HUES48 (cell line): ENCODE measurements around the gene ALDH1L1.

ENCODE experiments used
- H3K27ac ChIP-seq: one replicate; pipeline ENCODE4 v1.7.0; 2013; ENCODE audit warnings: low read depth, low read length, inconsistent platforms
- H3K27me3 ChIP-seq: 2 replicates; pipeline ENCODE4 v1.6.1; 2013; ENCODE audit warnings: mild to moderate bottlenecking, low read length; ENCODE audit not compliant: control insufficient read depth, insufficient read depth
- H3K36me3 ChIP-seq: 2 replicates; pipeline ENCODE4 v1.6.1; 2013; ENCODE audit warnings: low read length; ENCODE audit not compliant: control insufficient read depth, insufficient read depth
- H3K4me1 ChIP-seq: 2 replicates; pipeline ENCODE4 v1.6.1; 2013; ENCODE audit warnings: mild to moderate bottlenecking, low read length; ENCODE audit not compliant: control insufficient read depth, insufficient read depth
- H3K4me3 ChIP-seq: 2 replicates; pipeline ENCODE4 v1.5.1; 2013; ENCODE audit warnings: mild to moderate bottlenecking, low read depth, low read length
- H3K9ac ChIP-seq: 2 replicates; pipeline ENCODE4 v1.6.1; 2013; ENCODE audit warnings: mild to moderate bottlenecking, low read depth, low read length, moderate library complexity
- H3K9me3 ChIP-seq: 2 replicates; pipeline ENCODE4 v1.6.1; 2013; ENCODE audit warnings: low read length; ENCODE audit not compliant: control insufficient read depth, insufficient read depth

ALDH1L1 gene

DNA sequence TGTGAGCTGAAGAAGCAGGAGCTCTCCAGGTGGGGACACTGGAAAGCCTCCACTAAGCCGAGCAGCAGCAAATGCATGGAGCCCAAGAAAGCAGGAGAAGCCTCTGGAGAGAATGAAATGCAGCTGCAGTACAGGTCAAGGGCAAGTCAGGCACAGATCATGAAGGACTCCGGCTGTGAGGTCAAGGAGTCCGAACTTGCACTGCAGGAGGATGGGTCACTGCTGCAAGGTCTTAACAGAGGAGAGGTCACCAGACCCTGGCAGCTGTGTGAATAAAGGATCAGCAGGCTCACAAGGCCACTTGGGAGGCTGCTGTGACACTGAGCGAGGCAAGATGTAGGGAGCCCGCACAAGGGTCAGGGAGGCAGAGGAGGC lies 71.7 kb downstream of the ALDH1L1 start:
- Histone ChIP-seq H3K9ac (no peak overlapping the region), H3K4me3 (no peak overlapping the region), H3K27ac (no peak overlapping the region), H3K9me3 (no peaks in the 10 kb centered on the region), H3K36me3 (no peaks in the 10 kb centered on the region), H3K4me1 (no peaks in the 10 kb centered on the region), H3K27me3 (no peaks in the 10 kb centered on the region)

DNA sequence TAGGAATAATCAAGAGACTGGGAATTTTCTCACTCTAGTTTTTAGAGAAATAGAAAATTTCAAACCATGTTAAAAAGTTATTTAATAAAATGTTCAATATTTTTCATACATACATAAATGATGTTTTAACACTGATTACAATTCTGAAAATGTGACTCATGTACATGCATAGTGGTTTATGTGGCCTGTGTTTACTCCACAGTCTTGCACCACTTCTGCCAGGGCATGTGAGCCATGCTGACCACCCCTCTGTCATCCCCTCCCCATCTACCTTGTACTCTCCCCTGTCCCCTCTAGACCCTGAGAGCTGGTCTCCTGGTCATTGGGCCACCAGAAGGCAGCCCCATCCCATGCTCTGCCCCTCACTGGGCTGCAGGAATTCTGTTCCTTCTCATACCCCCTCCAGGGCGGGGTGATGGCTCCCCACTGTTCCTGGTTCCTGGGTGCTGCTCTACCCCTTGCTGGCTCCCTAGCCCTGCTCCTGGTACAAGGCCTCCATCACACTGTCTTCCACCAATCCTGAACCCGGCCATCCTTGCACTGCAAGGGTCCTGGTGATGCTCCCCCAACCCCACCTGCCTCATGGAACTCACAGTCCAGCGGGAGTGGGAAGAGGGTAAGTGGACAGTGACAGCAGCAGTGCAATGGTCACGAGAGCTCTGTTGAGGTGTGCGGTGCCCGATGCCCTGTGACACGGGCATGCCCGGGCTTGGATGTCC lies 72.3 kb downstream of the ALDH1L1 start:
- no peaks in the 10 kb centered on the region for H3K36me3 ChIP-seq
- H3K9me3 ChIP-seq, result no peaks in the 10 kb centered on the region
- no peak overlapping the region for H3K9ac ChIP-seq
- no peaks in the 10 kb centered on the region for H3K4me1 ChIP-seq
- H3K27ac ChIP-seq, result no peak overlapping the region
- H3K27me3 ChIP-seq, result no peaks in the 10 kb centered on the region
- H3K4me3 ChIP-seq, result no peak overlapping the region

DNA sequence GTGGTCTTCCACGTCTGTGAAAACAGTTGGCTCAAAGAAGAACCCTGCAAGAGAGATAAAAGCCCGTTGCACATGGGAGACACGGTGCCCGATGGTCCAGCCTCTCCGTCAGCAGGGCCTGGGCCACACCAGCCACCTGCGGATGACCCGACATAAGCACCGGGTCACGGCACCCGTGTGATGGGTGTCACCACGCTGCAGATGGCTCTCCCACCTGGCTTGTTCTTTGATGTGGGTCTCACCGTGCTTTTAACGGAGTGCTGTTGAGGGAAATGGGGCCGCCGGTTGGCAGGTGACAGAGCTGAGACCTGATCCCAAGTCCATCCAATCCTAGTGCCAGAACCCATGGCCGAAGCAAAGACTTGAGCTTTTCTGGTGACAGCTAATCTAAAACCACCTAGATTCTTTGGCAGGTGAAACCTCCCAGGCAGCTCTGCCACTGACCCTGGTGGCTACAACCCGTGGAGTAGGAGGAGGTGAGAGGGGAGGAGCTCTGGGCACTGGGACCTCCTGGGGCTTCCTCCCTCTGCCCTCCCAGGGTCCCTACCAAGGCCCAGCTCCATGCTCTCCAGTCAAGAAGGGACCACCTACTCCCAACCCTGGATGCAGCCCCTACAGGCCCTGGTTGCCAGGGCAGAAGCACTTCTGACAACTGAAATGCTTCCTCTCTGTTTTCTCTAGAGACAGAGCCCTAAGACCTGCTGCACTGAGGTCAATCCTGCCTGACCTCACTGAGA lies 73.0 kb downstream of the ALDH1L1 start:
- no peaks in the 10 kb centered on the region for H3K27me3 ChIP-seq
- no peaks in the 10 kb centered on the region for H3K4me1 ChIP-seq
- no peak overlapping the region for H3K4me3 ChIP-seq
- no peak overlapping the region for H3K27ac ChIP-seq
- no peak overlapping the region for H3K9ac ChIP-seq
- H3K9me3 ChIP-seq, result no peaks in the 10 kb centered on the region
- H3K36me3 ChIP-seq, result no peaks in the 10 kb centered on the region

DNA sequence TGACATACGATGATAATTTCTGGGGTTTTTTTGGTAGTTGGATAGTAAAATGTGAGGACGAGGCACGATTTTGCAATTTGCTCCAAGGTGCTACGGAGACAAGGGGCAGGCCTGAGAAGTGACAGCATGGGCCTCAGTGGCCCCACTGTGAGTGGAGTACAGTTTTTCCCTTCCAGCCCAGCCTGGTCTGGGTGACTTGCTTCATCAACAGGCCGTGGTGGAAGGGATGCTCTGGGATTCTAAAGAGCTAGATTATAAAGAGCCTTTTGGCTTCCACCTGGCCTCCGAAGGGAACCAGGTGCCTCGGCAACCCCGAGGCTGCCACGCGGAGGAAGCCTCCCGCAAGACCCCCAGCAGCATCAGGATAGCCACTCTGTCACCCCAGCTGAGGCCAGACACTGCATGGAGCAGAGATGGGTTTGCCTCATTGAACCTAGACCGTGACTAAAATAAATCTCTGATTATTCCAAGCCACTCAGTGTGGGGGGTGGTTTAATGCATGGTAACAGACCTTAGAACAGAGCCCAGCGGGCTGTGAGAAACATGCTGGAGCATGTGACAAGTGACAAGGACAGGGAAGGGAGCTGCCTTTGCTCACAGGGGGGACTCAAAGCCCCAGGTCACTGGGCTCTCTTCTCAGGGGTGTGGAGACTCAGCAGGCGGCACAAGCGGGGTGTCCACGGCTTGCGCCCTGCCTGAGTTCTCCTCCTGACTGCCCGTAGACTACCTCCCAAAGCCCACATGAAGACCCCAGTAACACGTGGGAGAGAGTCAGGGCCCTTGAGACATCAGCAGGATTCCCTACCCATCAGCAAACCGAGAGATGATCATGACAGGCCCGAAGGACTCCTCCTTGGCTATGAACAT lies 73.8 kb downstream of the ALDH1L1 start:
- H3K27ac ChIP-seq, result no peak overlapping the region
- no peak overlapping the region for H3K4me3 ChIP-seq
- no peaks in the 10 kb centered on the region for H3K9me3 ChIP-seq
- H3K27me3 ChIP-seq, result no peaks in the 10 kb centered on the region
- H3K9ac ChIP-seq, result no peak overlapping the region
- H3K4me1 ChIP-seq, result no peaks in the 10 kb centered on the region
- no peaks in the 10 kb centered on the region for H3K36me3 ChIP-seq

DNA sequence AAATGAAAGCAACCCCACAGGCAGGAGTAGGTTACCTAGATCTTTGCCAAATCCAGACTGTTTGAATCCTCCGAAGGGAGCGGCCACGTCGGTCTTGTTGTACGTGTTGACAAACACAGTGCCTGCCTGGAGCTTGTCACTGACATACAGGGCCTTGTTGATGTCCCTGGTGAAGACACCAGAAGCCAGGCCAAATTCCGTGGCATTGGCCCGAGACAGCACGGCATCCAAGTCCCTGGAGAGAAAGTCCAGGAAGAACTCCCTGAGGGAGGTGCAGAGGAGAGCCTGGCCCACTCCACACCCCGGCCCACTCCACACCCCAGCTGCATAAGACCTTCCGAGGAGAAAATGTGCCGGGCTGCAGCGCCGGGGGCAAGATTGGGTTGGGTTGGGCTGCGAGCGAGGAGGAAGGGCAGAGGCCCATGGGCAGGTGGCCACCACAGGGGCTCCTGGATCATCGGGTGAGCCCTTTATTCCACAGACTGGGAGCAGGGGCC lies 74.6 kb downstream of the ALDH1L1 start:
- H3K4me1 ChIP-seq, result no peaks in the 10 kb centered on the region
- no peaks in the 10 kb centered on the region for H3K36me3 ChIP-seq
- H3K9me3 ChIP-seq, result no peaks in the 10 kb centered on the region
- no peak overlapping the region for H3K4me3 ChIP-seq
- H3K27ac ChIP-seq, result no peak overlapping the region
- H3K27me3 ChIP-seq, result no peaks in the 10 kb centered on the region
- H3K9ac ChIP-seq, result no peak overlapping the region

DNA sequence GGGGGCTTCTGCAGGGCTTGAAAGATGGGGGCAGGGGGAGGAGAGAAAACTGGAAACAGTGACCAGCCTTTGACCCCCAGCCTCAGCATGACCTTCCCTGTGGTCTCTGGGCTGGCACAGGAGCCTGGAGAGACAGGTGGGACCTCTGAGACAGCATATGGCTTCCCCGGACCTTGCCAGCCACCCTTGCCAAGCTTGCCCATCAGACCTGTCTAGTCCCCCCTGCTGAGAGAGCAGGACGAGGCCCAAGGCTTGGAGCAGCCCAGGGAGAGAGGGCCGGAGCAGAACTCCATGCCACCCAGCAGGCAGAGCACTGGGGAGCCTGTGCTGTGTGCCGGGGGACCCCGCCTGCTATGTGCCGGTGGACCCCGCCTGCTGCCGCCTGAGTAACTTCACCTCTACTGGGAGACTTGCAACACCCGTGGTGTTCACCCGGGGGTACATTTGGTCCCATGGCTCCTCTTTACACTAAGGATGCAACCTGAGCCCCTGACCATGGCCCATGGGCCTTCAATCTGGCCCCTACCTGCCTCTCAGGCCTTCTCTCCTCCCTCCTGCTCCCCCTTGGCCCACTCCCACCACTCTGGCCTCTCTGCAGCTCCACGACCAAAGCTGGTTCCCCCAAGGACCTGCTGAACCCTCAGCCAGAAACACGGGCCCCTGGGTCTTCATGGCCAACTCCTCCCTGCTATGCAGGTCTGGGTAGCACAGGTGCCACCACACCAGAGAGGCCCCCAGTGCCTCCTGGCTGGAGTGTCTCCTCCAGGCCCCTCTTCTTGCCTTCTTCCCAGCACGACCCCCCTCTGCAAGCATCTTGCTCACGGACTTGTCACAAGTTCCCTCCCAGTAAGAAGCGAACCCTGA lies 75.4 kb downstream of the ALDH1L1 start:
- Histone ChIP-seq H3K4me3 (no peak overlapping the region), H3K9me3 (no peaks in the 10 kb centered on the region), H3K4me1 (no peaks in the 10 kb centered on the region), H3K27me3 (no peaks in the 10 kb centered on the region), H3K9ac (no peak overlapping the region), H3K27ac (no peak overlapping the region), H3K36me3 (no peaks in the 10 kb centered on the region)

DNA sequence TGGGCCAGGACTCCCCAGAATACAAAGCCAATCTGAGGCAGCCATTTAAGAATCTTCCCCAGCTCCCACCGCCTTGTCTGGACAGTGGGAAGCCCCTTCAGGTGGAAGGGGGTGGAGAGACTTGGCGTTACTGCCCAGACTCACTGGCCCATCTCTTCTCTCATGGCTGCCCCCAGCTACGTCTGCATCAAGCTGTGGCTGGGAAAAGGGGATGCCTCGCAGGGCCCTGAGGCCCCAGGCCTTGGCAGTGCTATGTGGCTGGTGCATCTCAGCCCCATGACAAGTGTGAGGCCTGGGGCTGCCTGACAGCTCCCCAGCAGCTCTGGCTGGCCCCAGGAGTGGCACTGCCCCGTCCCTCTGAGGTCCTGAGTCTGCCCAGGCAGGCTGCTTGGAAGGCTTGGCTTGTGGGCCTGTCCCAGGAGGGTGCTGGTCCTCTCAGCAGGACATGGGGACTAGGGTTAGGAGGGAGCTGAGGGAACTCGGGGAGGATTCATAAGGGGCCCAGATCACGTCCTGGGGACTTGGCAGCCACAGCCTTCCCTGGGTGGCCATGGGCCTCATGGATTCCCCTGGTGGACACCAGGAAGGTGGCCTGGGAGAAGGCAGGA lies 76.3 kb downstream of the ALDH1L1 start:
- no peaks in the 10 kb centered on the region for H3K27me3 ChIP-seq
- no peaks in the 10 kb centered on the region for H3K4me1 ChIP-seq
- no peaks in the 10 kb centered on the region for H3K36me3 ChIP-seq
- H3K9me3 ChIP-seq, result no peaks in the 10 kb centered on the region
- no peak overlapping the region for H3K4me3 ChIP-seq
- H3K9ac ChIP-seq, result no peak overlapping the region
- no peak overlapping the region for H3K27ac ChIP-seq

DNA sequence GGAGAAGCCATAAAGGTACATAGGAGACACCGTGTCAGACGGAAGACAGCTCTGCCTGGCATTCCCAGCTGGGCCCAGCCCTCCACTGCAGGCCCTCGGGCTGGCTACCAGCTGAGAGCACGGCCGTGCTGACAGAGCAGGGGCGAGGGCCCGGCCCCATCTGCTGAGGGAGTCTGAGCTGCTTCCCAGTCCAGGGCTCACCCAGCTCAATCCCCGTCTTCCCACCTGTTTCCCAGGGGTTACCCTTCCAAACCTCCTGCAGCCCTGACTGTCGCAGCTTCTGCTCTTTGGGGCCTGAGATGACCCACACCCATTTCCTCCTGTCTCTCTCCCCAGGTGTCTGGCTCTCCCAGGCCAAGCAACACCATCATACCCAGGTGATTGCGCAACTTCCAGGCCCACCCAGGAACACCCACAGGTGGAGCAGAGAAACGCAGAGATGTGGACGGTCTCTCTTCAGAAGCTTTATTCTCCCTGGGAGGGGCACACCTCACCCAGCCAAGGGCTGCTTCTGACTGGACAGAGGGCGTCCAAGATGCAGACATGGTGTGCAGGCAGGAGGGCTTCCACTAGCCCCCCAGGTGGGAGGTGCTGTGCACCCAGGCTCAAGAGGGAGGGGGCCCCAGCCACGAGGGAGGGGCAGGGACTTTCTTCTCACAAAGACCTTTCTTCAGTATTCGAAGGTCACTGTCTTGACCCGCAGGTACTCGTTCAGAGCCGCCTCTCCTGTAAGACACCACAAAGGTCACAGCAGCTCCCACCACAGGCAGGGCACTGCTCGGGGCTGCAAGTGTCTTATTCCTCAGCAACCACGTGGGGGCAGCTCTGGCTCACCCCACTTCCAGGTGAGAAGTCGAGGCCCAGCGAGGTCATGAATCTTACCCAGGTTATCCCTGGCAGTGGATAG lies 77.0 kb downstream of the ALDH1L1 start:
- no peaks in the 10 kb centered on the region for H3K4me1 ChIP-seq
- 0 out of 2 replicates have a peak, but pooled peaks cover 2% of the 10 kb centered on the region for H3K9me3 ChIP-seq
- H3K36me3 ChIP-seq, result no peaks in the 10 kb centered on the region
- no peak overlapping the region for H3K4me3 ChIP-seq
- no peak overlapping the region for H3K27ac ChIP-seq
- H3K9ac ChIP-seq, result no peak overlapping the region
- no peaks in the 10 kb centered on the region for H3K27me3 ChIP-seq

DNA sequence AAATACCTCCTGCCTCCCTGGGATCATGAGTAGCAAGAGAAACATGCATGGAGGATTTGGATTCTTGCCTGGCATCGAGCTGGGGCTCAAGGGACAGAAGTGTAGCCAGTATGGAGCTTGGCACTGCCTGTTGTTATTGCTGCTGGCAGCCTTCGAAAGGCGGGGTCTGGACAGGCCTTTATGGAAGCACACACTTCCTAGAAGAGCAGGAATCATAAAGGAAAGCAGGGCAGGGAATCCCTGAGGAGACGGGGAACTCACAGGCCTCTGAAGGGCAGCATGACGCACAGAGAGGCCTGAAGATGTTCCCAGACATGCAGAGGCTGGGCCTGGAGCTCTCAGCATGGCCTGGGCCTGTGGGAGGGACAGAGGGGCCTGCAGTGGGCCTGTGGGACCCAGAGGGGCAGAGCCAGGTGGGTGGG lies 77.8 kb downstream of the ALDH1L1 start:
- no peaks in the 10 kb centered on the region for H3K27me3 ChIP-seq
- no peaks in the 10 kb centered on the region for H3K36me3 ChIP-seq
- peaks cover 8% of the 10 kb centered on the region; the same call in 1 of the 2 replicates for H3K9me3 ChIP-seq
- H3K27ac ChIP-seq, result no peak overlapping the region
- no peaks in the 10 kb centered on the region for H3K4me1 ChIP-seq
- no peak overlapping the region for H3K9ac ChIP-seq
- H3K4me3 ChIP-seq, result no peak overlapping the region
